Mucosa of rectum (tissue), 2 donors: ENCODE data around the gene CALR3.

Source experiments
- H3K27ac ChIP-seq, 2 donors: one replicate each; pipeline ENCODE4 v1.7.0; 2013; ENCODE audit warnings: inconsistent platforms in 2 of 2, low read depth in 2 of 2, low read length in 2 of 2
- H3K27me3 ChIP-seq, 2 donors: one replicate each; pipeline ENCODE4 v1.7.0; 2013; ENCODE audit warnings: low read length in 2 of 2; ENCODE audit not compliant: control insufficient read depth in 2 of 2, insufficient read depth in 2 of 2
- H3K36me3 ChIP-seq, 2 donors: one replicate each; pipeline ENCODE4 v1.7.0; 2013; ENCODE audit warnings: low read length in 2 of 2; ENCODE audit not compliant: control insufficient read depth in 2 of 2, insufficient read depth in 2 of 2
- H3K4me1 ChIP-seq, 2 donors: one replicate each; pipeline ENCODE4 v1.7.0; 2013; ENCODE audit warnings: low read length in 2 of 2, mild to moderate bottlenecking in 1 of 2; ENCODE audit not compliant: control insufficient read depth in 2 of 2, insufficient read depth in 2 of 2
- H3K4me3 ChIP-seq, 2 donors: one replicate each; pipeline ENCODE4 v1.7.0; 2013; ENCODE audit warnings: low read length in 2 of 2
- H3K9ac ChIP-seq, 2 donors: one replicate each; pipeline ENCODE4 v1.7.0; 2013; ENCODE audit warnings: low read length in 2 of 2, low read depth in 1 of 2, mild to moderate bottlenecking in 1 of 2
- H3K9me3 ChIP-seq, 2 donors: one replicate each; pipeline ENCODE4 v1.7.0; 2013; ENCODE audit warnings: low read length in 2 of 2; ENCODE audit not compliant: control insufficient read depth in 2 of 2
- donor health status: healthy.
- donor health status: Normal muscosa, but diverticular disease.

Gene CALR3

DNA sequence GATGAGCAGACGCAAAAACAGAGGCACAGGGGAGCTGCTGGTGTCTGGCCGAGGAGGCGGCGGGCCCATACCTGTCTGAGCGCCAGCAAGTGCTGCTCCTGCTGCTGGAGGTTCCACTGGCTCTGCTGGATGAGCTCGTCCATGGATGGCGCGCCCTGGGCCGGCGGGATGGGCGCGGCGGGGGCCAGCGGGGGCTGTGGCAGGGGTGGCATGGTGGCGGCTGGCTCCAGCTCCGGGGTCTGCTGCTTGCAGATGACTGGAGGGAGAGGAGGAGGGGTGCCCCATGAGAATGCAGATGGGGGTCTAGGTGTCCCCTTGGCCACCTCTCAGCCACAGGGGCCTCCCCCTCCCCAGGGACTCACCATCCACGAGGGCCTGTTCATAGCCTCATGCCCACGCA is 39.4 kb upstream of the CALR3 start:
- peaks cover 0 to 3% of the 10 kb centered on the region in 2 donors for H3K4me1 ChIP-seq
- no peak overlapping the region for H3K9ac ChIP-seq
- H3K27ac ChIP-seq, result no peak overlapping the region
- no peaks in the 10 kb centered on the region for H3K9me3 ChIP-seq
- no peak overlapping the region for H3K4me3 ChIP-seq
- H3K27me3 ChIP-seq, result no peaks in the 10 kb centered on the region
- peaks cover 47 to 73% of the 10 kb centered on the region in 2 donors for H3K36me3 ChIP-seq

DNA sequence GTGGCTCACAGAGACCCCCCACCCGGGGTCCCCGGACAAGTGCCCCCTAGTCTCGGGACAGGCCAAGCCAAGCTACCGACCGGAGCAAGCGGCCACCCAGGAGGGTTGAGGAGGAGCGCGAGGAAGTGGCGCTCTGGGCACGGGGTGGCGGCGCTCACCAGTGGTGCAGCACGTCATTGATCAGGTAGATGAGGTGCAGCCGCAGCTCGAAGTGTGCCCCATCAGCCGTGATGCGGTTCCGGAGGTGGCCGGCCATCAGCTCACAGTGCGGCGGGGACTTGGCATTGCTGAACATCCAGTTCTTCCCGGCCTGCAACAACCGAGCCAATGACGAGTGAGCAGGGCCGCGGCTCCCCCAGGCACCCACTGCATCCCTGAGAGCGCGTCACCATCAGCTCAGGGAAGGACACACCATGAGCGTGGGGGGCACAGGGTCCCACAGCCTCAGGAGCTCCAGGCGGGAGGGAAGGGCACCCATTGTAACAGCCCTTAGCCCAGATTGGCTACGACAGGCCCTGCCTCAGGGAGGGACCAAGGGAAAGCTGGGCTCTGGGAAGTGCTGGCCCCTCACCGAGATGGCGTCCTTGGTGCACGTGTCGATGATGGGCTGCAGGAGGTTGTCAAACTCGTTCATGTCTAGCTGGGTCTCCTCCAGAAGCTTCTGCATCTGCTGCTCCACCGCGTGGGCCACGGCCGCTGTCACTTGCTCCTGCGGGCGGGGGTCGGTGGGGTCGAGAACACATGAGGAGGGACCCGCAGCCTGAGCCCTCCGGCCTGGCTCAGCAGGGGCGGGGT is 36.7 kb upstream of the CALR3 start:
- H3K4me3 ChIP-seq, result no peak overlapping the region
- no peak overlapping the region for H3K27ac ChIP-seq
- H3K9me3 ChIP-seq, result no peaks in the 10 kb centered on the region
- no peak overlapping the region for H3K9ac ChIP-seq
- no peaks in the 10 kb centered on the region for H3K4me1 ChIP-seq
- H3K36me3 ChIP-seq, result peaks cover 68 to 87% of the 10 kb centered on the region in 2 donors
- H3K27me3 ChIP-seq, result no peaks in the 10 kb centered on the region

GRCh38 chr19:16531380-16531669 is 35.4 kb upstream of the CALR3 start:
- H3K9me3 ChIP-seq, result no peaks in the 10 kb centered on the region
- no peaks in the 10 kb centered on the region for H3K27me3 ChIP-seq
- no peaks in the 10 kb centered on the region for H3K4me1 ChIP-seq
- H3K27ac ChIP-seq, result no peak overlapping the region
- peaks cover 76 to 90% of the 10 kb centered on the region in 2 donors for H3K36me3 ChIP-seq
- H3K4me3 ChIP-seq, result no peak overlapping the region
- H3K9ac ChIP-seq, result no peak overlapping the region

DNA sequence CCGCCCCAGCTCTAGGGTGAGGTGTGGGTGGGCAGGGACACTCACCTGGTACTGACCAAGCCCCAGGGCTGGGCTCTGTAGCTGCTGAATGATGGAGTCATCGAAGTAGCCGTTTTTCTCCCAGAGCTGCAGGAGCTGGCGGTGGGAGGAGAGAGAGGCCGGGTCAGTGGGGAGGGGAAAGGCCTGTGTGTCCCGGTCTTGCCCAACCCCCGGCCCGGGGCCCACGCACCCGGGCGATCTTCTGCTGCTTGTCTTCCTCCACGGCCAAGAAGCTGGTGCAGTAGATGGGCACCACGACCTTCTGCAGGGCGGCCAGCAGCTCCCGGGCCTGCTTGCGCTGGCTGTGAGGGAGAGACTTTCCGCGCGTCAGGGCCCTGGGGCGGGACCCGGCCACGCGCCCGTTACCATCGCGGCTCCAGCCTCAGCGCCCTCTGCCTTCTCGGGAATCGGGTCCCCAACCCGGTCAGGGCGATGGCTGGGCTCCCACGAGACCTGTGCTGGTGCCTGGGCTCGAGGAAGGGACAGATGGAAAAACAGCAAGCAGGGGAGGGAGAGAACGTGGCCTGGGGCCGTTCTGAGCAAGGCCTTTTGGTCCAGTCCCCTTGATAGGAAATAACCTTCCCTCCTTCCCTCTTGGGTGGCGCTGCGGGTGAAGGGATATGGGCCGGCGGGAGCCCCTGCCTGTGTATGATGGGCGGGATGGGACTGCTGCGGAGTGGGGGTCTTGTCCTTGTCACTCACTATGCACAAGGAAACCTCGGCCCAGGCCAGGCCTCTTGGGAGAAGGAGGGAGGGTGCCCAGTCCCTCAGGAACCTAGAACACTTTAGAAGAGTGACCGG is 34.8 kb upstream of the CALR3 start:
- peaks cover 72 to 88% of the 10 kb centered on the region in 2 donors for H3K36me3 ChIP-seq
- no peak overlapping the region for H3K4me3 ChIP-seq
- H3K4me1 ChIP-seq, result no peaks in the 10 kb centered on the region
- no peaks in the 10 kb centered on the region for H3K27me3 ChIP-seq
- no peak overlapping the region for H3K27ac ChIP-seq
- H3K9me3 ChIP-seq, result no peaks in the 10 kb centered on the region
- no peak overlapping the region for H3K9ac ChIP-seq

DNA sequence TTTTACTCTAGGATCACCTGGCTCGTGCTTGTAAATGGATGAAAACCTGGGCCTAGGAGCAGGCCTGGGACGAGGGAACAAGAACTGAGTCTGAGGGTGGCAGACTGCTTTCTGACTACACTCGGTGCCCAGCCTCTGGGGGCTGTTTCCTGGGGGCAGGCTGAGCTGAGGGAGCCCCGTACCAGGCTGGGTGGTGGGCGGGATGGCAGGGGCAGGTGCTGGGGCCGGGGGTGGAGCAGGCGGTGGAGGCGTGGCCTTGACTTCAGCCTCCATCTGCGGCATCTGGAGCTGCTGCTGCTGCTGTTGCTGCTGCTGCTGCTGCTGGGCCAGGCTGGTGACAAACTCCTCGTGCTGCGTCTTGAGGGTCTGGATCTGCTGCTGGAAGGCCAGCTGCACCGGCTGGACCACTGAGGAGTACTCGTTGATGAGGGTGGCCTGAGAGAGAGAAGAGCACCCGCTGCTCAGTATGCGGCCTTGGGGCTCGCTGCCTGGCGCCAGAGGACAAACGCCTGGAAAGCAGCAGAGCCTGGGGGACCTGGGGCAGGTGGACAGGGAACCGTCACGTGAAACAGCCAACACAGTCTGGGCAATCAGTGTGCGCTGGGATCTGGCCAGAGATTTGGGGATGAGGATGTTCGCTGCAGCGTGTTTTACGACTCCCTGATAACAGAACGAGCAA is 33.6 kb upstream of the CALR3 start:
- H3K4me3 ChIP-seq, result no peak overlapping the region
- H3K27ac ChIP-seq, result no peak overlapping the region
- peaks cover 75 to 89% of the 10 kb centered on the region in 2 donors for H3K36me3 ChIP-seq

DNA sequence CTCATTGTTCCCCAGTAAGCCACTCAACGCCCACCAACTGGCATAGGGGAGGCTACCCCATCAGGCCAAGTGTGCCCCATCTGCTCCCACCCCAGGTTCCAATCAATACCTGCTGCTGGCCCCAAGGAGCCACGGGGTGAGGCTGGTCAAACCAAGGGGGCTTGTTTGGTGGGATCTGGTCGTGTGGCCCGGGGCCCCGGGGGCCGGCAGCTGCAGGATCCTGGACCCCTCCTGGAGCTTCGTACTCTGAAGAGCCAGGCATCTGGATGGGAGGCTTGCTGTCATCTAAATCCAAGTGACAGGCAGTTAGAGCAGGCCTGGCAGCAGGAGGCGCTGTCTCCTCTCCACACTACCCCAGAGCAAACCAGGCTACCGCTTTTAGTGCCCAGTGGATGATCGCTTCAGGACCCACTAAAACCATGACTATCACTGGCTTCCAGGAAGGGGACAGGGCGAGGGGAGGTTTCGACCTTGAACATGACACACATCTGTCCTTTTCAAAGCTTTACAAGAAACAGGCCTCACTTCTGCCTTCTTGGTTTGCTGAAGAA is 32.1 kb upstream of the CALR3 start:
- peaks cover 74 to 86% of the 10 kb centered on the region in 2 donors for H3K36me3 ChIP-seq
- no peaks in the 10 kb centered on the region for H3K9me3 ChIP-seq
- no peaks in the 10 kb centered on the region for H3K27me3 ChIP-seq
- no peak overlapping the region for H3K4me3 ChIP-seq
- H3K4me1 ChIP-seq, result no peaks in the 10 kb centered on the region
- H3K27ac ChIP-seq, result no peak overlapping the region
- no peak overlapping the region for H3K9ac ChIP-seq

More for the DNA sequence above, 33.6 kb upstream of the CALR3 start:
- Histone ChIP-seq H3K9me3 (no peaks in the 10 kb centered on the region), H3K27me3 (no peaks in the 10 kb centered on the region), H3K9ac (no peak overlapping the region), H3K4me1 (no peaks in the 10 kb centered on the region)

DNA sequence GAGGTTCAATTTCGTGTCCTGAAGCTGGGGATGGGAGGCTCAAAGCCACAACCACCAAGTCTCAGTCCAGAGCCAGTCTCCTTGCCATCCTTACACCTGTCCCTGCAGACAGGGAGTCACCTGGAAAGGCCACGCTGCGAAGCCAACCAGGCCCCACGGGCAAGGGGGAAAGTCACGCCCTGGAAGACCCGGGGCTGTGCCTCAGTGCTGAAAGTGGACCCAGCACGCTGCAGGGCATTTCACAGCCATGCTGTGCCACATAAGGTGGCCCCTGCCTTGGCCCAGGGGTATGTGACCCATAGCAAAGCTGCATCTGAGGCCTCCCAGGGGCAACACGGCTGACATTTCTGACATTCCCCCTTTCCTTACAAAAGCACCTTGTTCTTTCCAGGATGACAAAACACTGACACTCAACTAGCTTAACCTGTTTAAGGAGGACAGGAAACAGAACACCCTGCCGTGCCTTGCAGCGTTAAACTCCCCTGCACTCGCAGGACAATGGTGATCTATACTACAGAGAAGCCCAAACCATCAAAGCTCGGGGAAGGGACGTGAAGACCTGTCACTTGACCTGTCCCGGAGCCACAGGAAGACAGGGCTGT is 31.5 kb upstream of the CALR3 start:
- Histone ChIP-seq H3K9ac (no peak overlapping the region), H3K4me3 (no peak overlapping the region), H3K9me3 (no peaks in the 10 kb centered on the region), H3K27ac (no peak overlapping the region), H3K36me3 (peaks cover 74 to 87% of the 10 kb centered on the region in 2 donors), H3K27me3 (no peaks in the 10 kb centered on the region), H3K4me1 (no peaks in the 10 kb centered on the region)

DNA sequence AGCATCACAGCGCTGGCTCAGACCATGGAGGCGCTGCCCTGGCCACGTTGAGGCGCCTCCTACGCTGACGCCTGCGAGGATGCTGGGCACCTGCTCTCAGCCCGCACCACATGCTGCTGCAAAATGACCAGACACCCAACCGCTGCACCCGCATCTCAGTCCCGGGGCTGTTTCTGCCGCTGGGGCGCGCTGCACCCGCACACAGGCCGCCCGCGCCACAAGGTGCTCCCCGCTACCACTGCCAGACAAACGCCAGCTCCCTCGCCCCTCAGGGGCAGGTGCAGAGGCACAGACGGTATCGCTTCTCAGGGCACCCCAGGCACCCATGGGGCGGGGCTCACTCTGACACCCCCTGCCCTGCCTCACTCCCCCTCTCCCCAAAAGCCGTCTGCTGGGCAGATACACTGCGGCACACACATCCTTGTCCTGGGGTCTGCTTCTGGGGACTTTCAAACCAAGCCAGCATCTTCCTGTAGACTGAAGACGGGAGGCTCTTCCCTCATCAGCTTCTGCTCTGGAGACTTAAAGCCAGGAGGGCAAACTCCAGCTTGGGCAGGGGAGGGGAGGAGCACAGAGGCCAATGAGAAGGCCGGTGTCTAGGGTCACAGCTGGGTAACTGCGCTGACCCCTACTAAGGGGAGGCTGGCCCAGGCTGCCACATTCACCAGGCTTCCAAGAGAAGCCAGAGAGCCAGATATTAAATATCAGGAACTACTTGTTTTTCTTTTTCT is 29.9 kb upstream of the CALR3 start:
- Histone ChIP-seq H3K36me3 (peaks cover 72 to 82% of the 10 kb centered on the region in 2 donors), H3K9ac (no peak overlapping the region), H3K27ac (no peak overlapping the region), H3K4me1 (no peaks in the 10 kb centered on the region), H3K4me3 (no peak overlapping the region), H3K27me3 (no peaks in the 10 kb centered on the region), H3K9me3 (no peaks in the 10 kb centered on the region)

DNA sequence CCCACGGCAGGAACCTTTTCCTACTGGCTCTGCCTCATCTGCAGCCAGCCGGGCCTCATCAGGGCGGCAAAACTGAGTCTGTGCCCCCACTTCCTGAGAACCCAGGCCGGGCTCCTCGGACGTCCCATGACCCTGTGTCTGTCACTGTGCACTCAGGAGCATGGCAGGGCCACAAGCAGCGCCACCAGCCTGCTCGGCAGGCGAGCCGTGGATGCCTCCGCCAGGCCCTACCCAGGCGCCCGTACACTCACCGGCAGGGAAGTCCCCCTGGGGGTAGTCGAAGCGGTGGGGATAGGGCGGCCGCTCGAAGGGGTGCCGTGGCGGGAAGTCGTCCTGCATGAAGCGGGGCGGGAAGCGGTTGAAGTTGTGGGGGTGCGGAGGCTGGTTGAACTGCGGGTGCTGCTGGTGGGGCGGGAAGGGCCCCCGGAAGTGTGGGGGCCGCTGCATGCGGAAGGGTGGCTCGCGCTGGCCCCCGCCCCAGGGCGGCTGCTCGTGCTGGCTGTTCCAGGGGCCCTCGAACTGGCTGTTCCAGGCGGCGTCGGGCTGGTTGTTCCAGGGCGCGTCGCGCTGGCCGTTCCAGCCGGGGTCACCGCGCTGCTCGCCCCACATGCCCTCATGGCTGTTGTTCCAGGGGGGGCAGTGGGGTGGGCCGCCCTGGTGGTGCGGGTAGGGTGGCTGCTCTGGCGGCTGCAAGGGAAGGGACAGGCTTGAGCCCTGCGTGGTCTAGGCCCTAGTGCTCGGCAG is 29.2 kb upstream of the CALR3 start:
- Histone ChIP-seq H3K4me1 (no peaks in the 10 kb centered on the region), H3K36me3 (peaks cover 75 to 82% of the 10 kb centered on the region in 2 donors)

More for the DNA sequence above, 29.2 kb upstream of the CALR3 start:
- Histone ChIP-seq H3K4me3 (no peak overlapping the region), H3K9ac (no peak overlapping the region), H3K9me3 (no peaks in the 10 kb centered on the region), H3K27me3 (no peaks in the 10 kb centered on the region), H3K27ac (no peak overlapping the region)
